Testis (tissue), 3 donors: Measurements from ENCODE around the gene LCN9. TPM values are rescaled to one million over a fixed set of nuclear protein-coding genes. Genes with fewer than 3 reads are reported as not detected.

Experiments used
- DNase-seq: peaks from one replicate; pipeline ENCODE4 v3.0.0-alpha.2; 2019
- H3K27ac ChIP-seq, 2 donors: fragments of 200-600 bp; sonication (generic); one replicate each; pipeline ENCODE4 v1.5.1; 2019
- H3K27me3 ChIP-seq: fragments of 200-600 bp; sonication (generic); one replicate; pipeline ENCODE4 v1.5.1; 2019
- H3K36me3 ChIP-seq: fragments of 200-600 bp; sonication (generic); one replicate; pipeline ENCODE4 v1.5.1; 2017; ENCODE audit warnings: low read depth; ENCODE audit errors: missing control alignments
- H3K4me1 ChIP-seq: fragments of 200-600 bp; sonication (generic); one replicate; pipeline ENCODE4 v1.5.1; 2019
- H3K4me3 ChIP-seq, 2 donors: fragments of 200-600 bp; sonication (generic); one replicate each; pipeline ENCODE4 v1.5.1; 2017 to 2019
- H3K9me3 ChIP-seq: fragments of 200-600 bp; sonication (generic); one replicate; pipeline ENCODE4 v1.5.1; 2017
- CTCF ChIP-seq, 3 experiments: fragments of 450-650 bp in 2 of 3; fragments of 200-600 bp in 1 of 3; sonication (generic) in 1 of 3; IDR thresholded peaks; one replicate each; pipeline ENCODE4 v1.5.1; 2016 to 2019; ENCODE audit warnings: antibody characterized with exemption in 3 of 3, mild to moderate bottlenecking in 2 of 3, moderate library complexity in 1 of 3
- POLR2A ChIP-seq: fragments of 450-650 bp; IDR thresholded peaks from one replicate; pipeline ENCODE4 v1.6.1; 2017; ENCODE audit warnings: antibody characterized with exemption, mild to moderate bottlenecking, moderate library complexity
- WGBS, 2 donors: methylation state at CpG; one replicate each; pipeline ENCODE4 v1.1.5; 2018; 5-methylcytosine and 5-hydroxymethylcytosine counted together
- intact Hi-C: fragments of 100-400 bp; cut with DNase I; formaldehyde crosslinking; loops from one replicate; pipeline ENCODE4 v1.15.1; 2023; ENCODE audit warnings: low total_unique reads
- polyA plus RNA-seq: library from polyadenylated mRNA; stranded (reverse); fragments of 350-450 nt; fragmentation: Illumina TruSeq; extraction: RNeasy Lipid Tissue Mini Kit (QIAGEN cat#74804); gene quantifications from one replicate; pipeline ENCODE4 v1.2.3, GENCODE V29; 2014; ENCODE audit warnings: low read depth, low replicate concordance; ENCODE audit not compliant: insufficient read depth
- total RNA-seq, 2 donors: library from RNA; depleted of rRNA; stranded (reverse); fragments of >200 nt; gene quantifications; one replicate each; pipeline ENCODE4 v1.2.3, GENCODE V29; 2016

The LCN9 gene
- total and polyA plus RNA-seq, 3 donors from 2014 or later: 0.68 TPM; not detected in 2

- H3K27ac ChIP-seq: no peak overlapping the region
- intact Hi-C loops: no loop called here
Measured at GRCh38 chr9:135701067-135701958, 38.2 kb downstream of the LCN9 start.

GRCh38 chr9:135701959-135702721 lies 39.0 kb downstream of the LCN9 start, which contains the start of gene KCNT1:
TSS of gene KCNT1 (plus strand) at chr9:135702185. CDS start at chr9:135702259, 74 bp downstream.
- Histone ChIP-seq H3K27ac (no peak within 1 kb of the TSS), H3K27me3 (no peaks in the 10 kb centered on the region)
- 10% methylated on average over 66 of the region's 66 CpGs; no CpG with 5 or more reads in 1 of the 2 donors for WGBS, 2 donors

More at GRCh38 chr9:135701067-135701958, 38.2 kb downstream of the LCN9 start:
- Histone ChIP-seq H3K27me3 (no peaks in the 10 kb centered on the region), H3K4me3 (peak overlapping the region; percentile 32 to 40), H3K36me3 (no peaks in the 10 kb centered on the region), H3K9me3 (no peaks in the 10 kb centered on the region), H3K4me1 (peaks cover 19% of the 10 kb centered on the region)
- 20% methylated on average over 40 of the region's 40 CpGs; no CpG with 5 or more reads in 1 of the 2 donors for WGBS, 2 donors
- no peak for DNase-seq
- no peak for TF ChIP-seq CTCF (IDR thresholded peaks at IDR 0.05)
- TF ChIP-seq POLR2A: no peak

GRCh38 chr9:135703726-135704125 lies 40.6 kb downstream of the LCN9 start:
- Histone ChIP-seq H3K4me3 (no peak overlapping the region), H3K9me3 (no peaks in the 10 kb centered on the region), H3K36me3 (no peaks in the 10 kb centered on the region), H3K27me3 (no peaks in the 10 kb centered on the region), H3K4me1 (peaks cover 26% of the 10 kb centered on the region), H3K27ac (no peak overlapping the region)
- TF ChIP-seq CTCF (IDR thresholded peaks at IDR 0.05): no peak
- TF ChIP-seq POLR2A: no peak
- no peak for DNase-seq
- intact Hi-C loops: no loop called here
- WGBS, 2 donors: 75% methylated on average over 14 of the region's 14 CpGs; no CpG with 5 or more reads in 1 of the 2 donors

More at GRCh38 chr9:135701959-135702721, 39.0 kb downstream of the LCN9 start, which contains the start of gene KCNT1:
- intact Hi-C loops: no loop called here
- Histone ChIP-seq H3K9me3 (no peaks in the 10 kb centered on the region), H3K4me1 (peaks cover 21% of the 10 kb centered on the region), H3K36me3 (no peaks in the 10 kb centered on the region), H3K4me3 (peak within 1 kb of the TSS; percentile 32 to 40)
- DNase-seq: peak; percentile 75
- TF ChIP-seq POLR2A: no peak
- TF ChIP-seq CTCF (IDR thresholded peaks at IDR 0.05): peak; percentile 82 to 99 (median 89)

- 62% methylated on average over 5 of the region's 5 CpGs; no CpG with 5 or more reads in 1 of the 2 donors for WGBS, 2 donors
- intact Hi-C loops: no loop called here
- Histone ChIP-seq H3K4me3 (no peak overlapping the region), H3K4me1 (peaks cover 26% of the 10 kb centered on the region), H3K27me3 (no peaks in the 10 kb centered on the region), H3K36me3 (no peaks in the 10 kb centered on the region), H3K27ac (no peak overlapping the region), H3K9me3 (no peaks in the 10 kb centered on the region)
- peak; percentile 62 for DNase-seq
- no peak for TF ChIP-seq CTCF (IDR thresholded peaks at IDR 0.05)
- no peak for TF ChIP-seq POLR2A
Measured at GRCh38 chr9:135704483-135704882, 41.4 kb downstream of the LCN9 start.
